Dermis blood vessel endothelial cell (primary cell): ENCODE results near the gene FTCD. TPM values are rescaled to one million over a fixed set of nuclear protein-coding genes. Genes with fewer than 3 reads are reported as not detected.
"Not testable (repeated sequence)": the region's sequence is repeated elsewhere in the genome, so short reads cannot be mapped to it uniquely, and the experiment has no call there.

Experiments
- DNase-seq: peaks from one replicate; pipeline ENCODE4 v3.0.0; 2010
- total RNA-seq: library from RNA; depleted of rRNA; stranded (reverse); fragments of >200 nt; gene quantifications from 2 replicates; pipeline ENCODE4 v1.2.3, GENCODE V29; 2014

The FTCD gene
- total RNA-seq = 0.05 and 0.17 TPM in 2 replicates

GRCh38 chr21:46155514-46156377 is at the start of gene FTCD:
FTCD (minus strand) TSS chr21:46155579; CDS start chr21:46155523, 56 bp downstream.
- no peak for DNase-seq

- DNase-seq = no peak
These were observed 49.8 kb upstream of the FTCD start for GRCh38 chr21:46205166-46205565.

- DNase-seq = no peak
These were observed 47.8 kb upstream of the FTCD start for GRCh38 chr21:46203203-46203600.

GRCh38 chr21:46202592-46203202 is 47.3 kb upstream of the FTCD start:
- DNase-seq = peak; percentile 75

- DNase-seq = not testable (repeated sequence)
These were observed 45.8 kb upstream of the FTCD start for GRCh38 chr21:46200877-46201803.

- no peak for DNase-seq
These were observed 44.3 kb upstream of the FTCD start for GRCh38 chr21:46199436-46200373.

- DNase-seq = no peak
These were observed 41.4 kb upstream of the FTCD start for GRCh38 chr21:46196733-46197132.

GRCh38 chr21:46195595-46196195 is 40.3 kb upstream of the FTCD start:
- no peak for DNase-seq

- DNase-seq = no peak
These were observed 39.3 kb upstream of the FTCD start for GRCh38 chr21:46194374-46195334.

GRCh38 chr21:46193829-46194373 is 38.5 kb upstream of the FTCD start:
- no peak for DNase-seq

GRCh38 chr21:46191686-46192575 is 36.6 kb upstream of the FTCD start:
- DNase-seq = no peak

GRCh38 chr21:46191257-46191685 is 35.9 kb upstream of the FTCD start:
- DNase-seq = peak; percentile 74

GRCh38 chr21:46190491-46191131 is 35.2 kb upstream of the FTCD start:
- no peak for DNase-seq

- DNase-seq = no peak
These were observed 34.6 kb upstream of the FTCD start for GRCh38 chr21:46189959-46190490.

- DNase-seq = peak; percentile 59
These were observed 34.0 kb upstream of the FTCD start for GRCh38 chr21:46189213-46189958.

- peak; percentile 91 for DNase-seq
These were observed 33.1 kb upstream of the FTCD start for GRCh38 chr21:46188226-46189212.
